Measurements from ENCODE around the gene DLG2.

DNA sequence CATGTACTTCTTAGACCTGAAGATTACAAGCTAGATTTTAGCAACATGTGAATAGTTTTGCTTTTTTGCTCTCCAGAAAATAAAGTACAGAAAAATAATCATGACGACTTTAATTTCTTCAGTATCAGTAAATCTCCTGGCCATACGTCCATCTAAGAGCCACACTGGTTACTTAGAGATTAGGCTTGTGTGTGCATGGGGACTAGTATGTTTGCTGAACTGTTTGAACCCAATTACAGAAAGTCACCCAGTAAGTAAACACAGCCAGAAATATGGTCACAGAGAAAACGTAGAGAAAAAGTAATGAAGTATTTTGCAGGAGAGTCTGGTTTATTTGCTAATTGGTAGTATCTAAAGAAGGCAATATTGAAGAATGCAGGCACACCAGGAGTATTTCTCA lies 1287.3 kb downstream of the DLG2 start:
- TF ChIP-seq POLR2A (IDR thresholded peaks at IDR 0.05; ENCODE audit: low read depth, low read length) (no peak), POU2F2 (IDR thresholded peaks at IDR 0.05; ENCODE audit: low read depth, low read length) (no peak), SPI1 (IDR thresholded peaks at IDR 0.05; ENCODE audit: low read depth, low read length) (no peak), POLR2AphosphoS5 (IDR thresholded peaks at IDR 0.05; ENCODE audit: low read depth, low read length) (no peak), TAF1 (IDR thresholded peaks at IDR 0.05; ENCODE audit: low read depth, low read length) (no peak)

Measured in GM12891 (cell line).